IPS-18c (cell line): Measurements from ENCODE around the gene EFCAB10.
"Not testable (repeated sequence)": the region's sequence is repeated elsewhere in the genome, so short reads cannot be mapped to it uniquely, and the experiment has no call there.

ENCODE experiments used
- H3K4me3 ChIP-seq: 2 replicates; pipeline ENCODE4 v1.7.0; 2013; ENCODE audit warnings: low read depth, mild to moderate bottlenecking, low read length, moderate library complexity; ENCODE audit not compliant: insufficient read depth
- H3K9me3 ChIP-seq: one replicate; pipeline ENCODE4 v1.6.1; 2013; ENCODE audit warnings: mild to moderate bottlenecking, low read length, moderate library complexity; ENCODE audit not compliant: control insufficient read depth, insufficient read depth

Gene EFCAB10

DNA sequence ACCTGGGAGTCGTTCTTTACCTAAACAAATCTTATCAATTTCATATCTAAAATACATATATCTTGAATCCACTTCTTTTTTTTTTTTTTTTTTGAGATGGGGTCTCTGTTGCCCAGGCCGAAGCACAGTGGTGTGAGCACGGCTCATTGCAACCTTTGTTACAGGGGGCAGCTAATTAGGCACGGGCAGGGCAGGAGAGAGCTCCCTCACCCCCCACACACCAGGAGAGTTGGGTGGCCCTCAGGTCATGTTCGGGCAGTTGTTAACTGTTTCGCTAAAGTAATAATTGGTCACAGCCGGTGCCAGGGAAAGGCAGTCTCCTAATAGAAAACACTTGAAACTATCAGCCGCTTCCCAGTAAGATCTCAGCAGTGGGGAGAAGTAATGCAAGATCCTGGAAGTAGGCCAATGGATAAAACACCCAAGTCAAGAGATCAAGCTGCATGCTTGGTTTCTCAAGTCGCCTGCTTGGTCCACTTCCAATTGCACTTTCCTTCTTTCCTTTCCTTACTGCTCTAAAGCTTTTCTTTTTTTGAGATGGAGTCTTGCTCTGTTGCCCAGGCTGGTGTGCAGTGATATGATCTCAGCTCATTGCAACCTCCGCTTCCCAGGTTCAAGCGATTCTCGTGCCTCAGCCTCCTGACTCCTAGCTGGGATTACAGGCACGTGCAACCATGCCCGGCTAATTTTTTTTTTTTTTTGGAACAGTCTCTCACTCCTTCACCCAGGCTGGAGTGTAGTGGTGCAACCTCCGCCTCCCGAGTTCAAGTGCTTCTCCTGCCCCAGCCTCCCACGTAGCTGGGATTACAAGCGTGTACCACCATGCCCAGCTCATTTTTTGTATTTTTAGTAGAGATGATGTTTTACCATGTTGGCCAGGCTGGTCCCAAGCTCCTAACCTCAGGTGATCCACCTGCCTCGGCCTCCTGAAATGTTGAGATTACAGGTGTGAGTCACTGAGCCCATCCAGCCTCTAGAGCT is 21.3 kb upstream of the EFCAB10 start:
- no peaks in the 10 kb centered on the region for H3K9me3 ChIP-seq
- no peak overlapping the region for H3K4me3 ChIP-seq

DNA sequence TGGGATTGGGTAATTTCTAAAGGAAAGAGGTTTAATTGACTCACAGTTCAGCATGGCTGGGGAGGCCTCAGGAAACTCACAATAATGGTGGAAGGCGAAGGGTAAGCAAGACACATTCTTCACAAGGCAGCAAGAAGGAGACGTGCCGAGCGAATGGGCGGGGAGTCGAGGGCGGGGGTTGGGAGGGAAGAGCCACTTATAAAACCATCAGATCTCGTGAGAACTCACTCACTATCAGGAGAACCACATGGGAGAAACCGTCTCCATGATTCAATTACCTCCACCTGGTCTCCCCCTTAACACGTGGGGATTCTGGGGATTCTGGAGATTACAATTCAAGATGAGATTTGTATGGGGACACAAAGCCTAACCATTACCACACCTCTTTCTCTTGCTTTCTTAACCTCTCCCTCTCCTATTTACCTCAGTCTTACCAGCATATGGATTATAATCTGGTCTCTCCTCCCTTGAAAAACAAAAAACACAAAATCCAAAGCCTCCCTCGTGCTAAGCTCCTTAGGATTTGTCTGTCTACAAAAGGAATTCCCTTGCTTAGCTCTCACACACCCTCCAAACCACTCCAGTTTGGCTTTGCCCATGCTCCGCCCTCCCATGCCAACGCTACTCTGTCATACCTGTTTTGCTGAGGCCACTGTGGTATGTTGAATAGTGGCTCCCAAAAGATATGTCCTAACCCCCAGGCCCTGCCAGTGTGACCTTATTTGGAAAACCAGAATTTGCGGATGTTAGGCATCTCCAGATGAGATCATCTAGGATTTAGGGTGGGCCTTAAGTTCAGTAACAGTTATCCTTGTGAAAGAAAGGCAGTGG is 19.6 kb upstream of the EFCAB10 start:
- Histone ChIP-seq H3K9me3 (no peaks in the 10 kb centered on the region), H3K4me3 (no peak overlapping the region)

DNA sequence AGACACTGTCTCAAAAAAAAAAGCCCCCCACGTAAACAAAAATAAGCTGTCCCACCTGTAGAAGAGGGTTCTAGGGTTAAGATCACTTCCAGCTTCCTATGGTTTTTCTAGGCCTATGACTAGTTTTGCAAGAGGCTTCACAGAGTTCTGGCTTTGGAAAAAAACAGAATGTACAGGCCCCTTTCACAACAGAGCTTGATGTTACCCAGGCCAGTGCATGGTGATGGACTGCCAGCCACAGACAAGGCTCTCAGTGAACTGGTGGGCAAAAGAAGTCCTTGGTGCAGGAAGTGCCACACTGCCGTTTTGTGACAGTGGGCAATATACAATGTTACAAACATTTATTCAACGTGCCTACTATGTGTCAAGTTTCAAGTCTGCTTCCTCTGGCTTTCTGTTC is 18.3 kb upstream of the EFCAB10 start:
- no peak overlapping the region for H3K4me3 ChIP-seq

DNA sequence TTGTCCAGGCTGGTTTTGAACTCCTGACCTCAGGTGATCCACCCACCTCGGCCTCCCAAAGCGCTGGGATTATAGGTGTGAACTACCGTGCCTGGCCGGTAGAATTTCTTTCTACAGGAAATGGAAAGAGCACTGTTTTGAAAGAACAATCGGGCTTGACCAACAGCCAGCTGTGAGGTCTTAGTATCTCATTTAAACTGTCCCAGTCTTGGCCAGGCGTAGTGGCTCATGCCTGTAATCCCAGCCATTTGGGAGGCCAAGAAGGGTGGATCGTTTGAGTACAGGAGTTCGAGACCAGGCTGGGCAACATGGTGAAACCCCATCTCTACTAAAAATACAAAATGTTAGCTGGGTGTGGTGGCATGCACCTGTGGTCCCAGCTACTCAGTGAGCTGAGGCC is 17.8 kb upstream of the EFCAB10 start:
- H3K4me3 ChIP-seq, H3K9me3 ChIP-seq: not testable (repeated sequence)

More for the DNA sequence above, 18.3 kb upstream of the EFCAB10 start:
- H3K9me3 ChIP-seq: no peaks in the 10 kb centered on the region

DNA sequence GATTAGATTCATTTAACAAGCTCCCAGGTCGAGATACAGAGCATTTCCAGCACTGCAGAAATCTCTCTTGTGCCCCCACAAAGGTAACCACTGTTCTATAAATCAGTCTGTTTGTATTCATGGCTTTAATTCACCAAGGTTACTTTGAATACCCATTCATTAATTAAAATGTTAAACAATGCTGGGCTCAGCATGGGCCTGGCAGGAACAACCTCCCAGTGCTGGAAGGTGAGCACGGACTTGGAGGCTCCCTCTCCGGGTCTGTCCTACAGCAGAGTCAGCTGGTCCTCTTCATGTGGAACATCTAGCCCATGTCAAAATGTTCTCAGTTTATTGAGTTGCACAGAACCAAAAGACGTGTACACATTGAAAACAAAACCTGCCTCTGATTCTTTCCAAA is 15.6 kb upstream of the EFCAB10 start:
- no peak overlapping the region for H3K4me3 ChIP-seq
- no peaks in the 10 kb centered on the region for H3K9me3 ChIP-seq

- H3K9me3 ChIP-seq: no peaks in the 10 kb centered on the region
- no peak overlapping the region for H3K4me3 ChIP-seq
Observed at GRCh38 chr7:105594034-105594433, 12.7 kb upstream of the EFCAB10 start.

GRCh38 chr7:105591522-105591921 is 10.2 kb upstream of the EFCAB10 start:
- no peak overlapping the region for H3K4me3 ChIP-seq
- H3K9me3 ChIP-seq: peaks cover 2% of the 10 kb centered on the region

GRCh38 chr7:105590793-105591192 is 9.5 kb upstream of the EFCAB10 start:
- no peak overlapping the region for H3K4me3 ChIP-seq
- peaks cover 2% of the 10 kb centered on the region for H3K9me3 ChIP-seq

GRCh38 chr7:105589356-105590077 is 8.2 kb upstream of the EFCAB10 start:
- H3K9me3 ChIP-seq: peaks cover 2% of the 10 kb centered on the region
- H3K4me3 ChIP-seq: no peak overlapping the region

- Histone ChIP-seq H3K9me3 (peaks cover 2% of the 10 kb centered on the region), H3K4me3 (no peak overlapping the region)
Observed at GRCh38 chr7:105587909-105588635, 6.8 kb upstream of the EFCAB10 start.

GRCh38 chr7:105585850-105586500 is 4.7 kb upstream of the EFCAB10 start:
- Histone ChIP-seq H3K9me3 (peaks cover 2% of the 10 kb centered on the region), H3K4me3 (no peak overlapping the region)

DNA sequence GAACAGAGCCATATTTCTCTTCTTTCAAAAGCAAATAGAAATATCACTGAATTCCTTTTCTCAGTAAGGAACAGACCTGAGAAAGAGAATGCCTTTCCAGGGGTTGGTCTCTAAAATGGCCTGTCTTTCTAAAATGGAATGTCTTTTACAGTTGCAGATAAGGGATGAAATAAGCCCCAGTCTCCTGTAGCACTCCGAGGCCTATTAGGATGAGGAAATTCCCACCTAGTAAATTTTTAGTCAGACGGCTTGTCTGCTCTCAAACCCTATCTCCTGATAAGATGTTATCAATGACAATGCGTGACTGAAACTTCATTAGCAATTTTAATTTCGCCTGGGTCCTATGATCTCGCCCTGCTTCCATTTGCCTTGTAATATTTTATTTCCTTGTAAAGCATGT is 2.9 kb upstream of the EFCAB10 start:
- peaks cover 2% of the 10 kb centered on the region for H3K9me3 ChIP-seq
- H3K4me3 ChIP-seq: no peak overlapping the region

- peaks cover 2% of the 10 kb centered on the region for H3K9me3 ChIP-seq
- H3K4me3 ChIP-seq: no peak overlapping the region
Observed at GRCh38 chr7:105583061-105583460, 1.8 kb upstream of the EFCAB10 start.

- H3K4me3 ChIP-seq: no peak overlapping the region; the same call in 1 of the 2 replicates
- H3K9me3 ChIP-seq: no peaks in the 10 kb centered on the region
Observed at GRCh38 chr7:105580022-105580740, 1.1 kb downstream of the EFCAB10 start.

DNA sequence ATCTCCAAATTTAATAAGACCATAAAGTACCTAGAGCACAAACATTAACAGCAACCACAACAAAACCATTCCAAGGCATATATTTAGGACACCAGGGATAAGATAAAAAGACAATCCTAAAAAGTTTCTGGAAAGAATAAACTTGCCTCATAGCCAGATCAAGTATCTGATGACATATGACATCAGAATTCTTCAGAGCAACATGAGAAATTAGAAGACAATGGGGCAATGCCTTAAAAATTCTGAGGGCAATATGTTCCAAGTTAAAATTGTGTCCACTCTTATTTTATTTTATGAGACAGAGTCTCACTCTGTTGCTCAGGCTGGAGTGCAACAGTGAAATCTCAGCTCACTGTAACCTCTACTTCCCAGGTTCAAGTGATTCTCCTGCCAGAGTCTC is 2.8 kb downstream of the EFCAB10 start:
- H3K4me3 ChIP-seq: no peak overlapping the region
- no peaks in the 10 kb centered on the region for H3K9me3 ChIP-seq

DNA sequence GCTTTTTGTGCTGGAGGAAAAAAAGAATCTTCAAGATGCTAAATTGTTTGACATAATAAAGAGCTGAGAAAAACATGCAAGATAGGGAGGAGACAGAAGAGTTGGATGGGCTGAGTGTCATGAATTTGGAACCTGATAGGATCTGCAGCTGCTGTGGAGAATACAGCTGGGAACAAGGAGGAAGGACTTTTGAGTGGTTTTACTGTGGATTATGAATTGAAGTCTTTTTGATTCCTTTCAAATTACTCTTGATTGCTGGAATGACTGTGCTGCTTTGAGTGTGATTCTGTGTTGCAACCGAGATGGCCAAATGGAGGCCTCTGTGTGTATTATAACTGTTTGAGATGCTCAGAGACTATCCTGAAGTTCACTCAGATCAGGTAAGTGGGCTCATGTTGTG is 4.0 kb downstream of the EFCAB10 start:
- H3K4me3 ChIP-seq: no peak overlapping the region
- H3K9me3 ChIP-seq: no peaks in the 10 kb centered on the region
